HG03558 (cell line): ENCODE results near the gene HEYL.
"Not testable (repeated sequence)": the region's sequence is repeated elsewhere in the genome, so short reads cannot be mapped to it uniquely, and the experiment has no call there.

Experiments used
- ATAC-seq: cut with Tn5 transposase; IDR thresholded peaks from one replicate; pipeline ENCODE4 v1.9.1; 2021; ENCODE audit warnings: moderate number of reproducible peaks; ENCODE audit not compliant: unreplicated experiment; ENCODE audit errors: extremely low read depth

The HEYL gene

GRCh38 chr1:39614488-39614887 lies 25.0 kb downstream of the HEYL start:
- ATAC-seq = no peak

- no peak for ATAC-seq
These were observed 26.2 kb downstream of the HEYL start for GRCh38 chr1:39613250-39613649.

- no peak for ATAC-seq
These were observed 29.7 kb downstream of the HEYL start for GRCh38 chr1:39609618-39610331.

GRCh38 chr1:39608921-39609320 lies 30.5 kb downstream of the HEYL start:
- no peak for ATAC-seq

GRCh38 chr1:39603677-39604076 lies 35.8 kb downstream of the HEYL start:
- not testable (repeated sequence) for ATAC-seq

GRCh38 chr1:39601667-39602255 lies 37.7 kb downstream of the HEYL start:
- not testable (repeated sequence) for ATAC-seq

- no peak for ATAC-seq
These were observed 43.3 kb downstream of the HEYL start for GRCh38 chr1:39596163-39596562.

- no peak for ATAC-seq
These were observed 46.1 kb downstream of the HEYL start for GRCh38 chr1:39593386-39593785.

GRCh38 chr1:39592069-39592468 lies 47.4 kb downstream of the HEYL start:
- no peak for ATAC-seq

- no peak for ATAC-seq
These were observed 48.9 kb downstream of the HEYL start for GRCh38 chr1:39590546-39590945.

GRCh38 chr1:39585933-39586332 lies 53.5 kb downstream of the HEYL start:
- ATAC-seq = no peak

GRCh38 chr1:39576016-39576657 lies 63.3 kb downstream of the HEYL start:
- no peak for ATAC-seq

- no peak for ATAC-seq
These were observed 64.0 kb downstream of the HEYL start for GRCh38 chr1:39575191-39576015.

- ATAC-seq = no peak
These were observed 64.8 kb downstream of the HEYL start for GRCh38 chr1:39574646-39575045.
